PC-9 (cell line): ENCODE measurements around the gene CC2D1B.

Experiments
- CTCF ChIP-seq: fragments of 200-600 bp; sonication (generic); conservative IDR thresholded peaks from 2 replicates; pipeline ENCODE4 v1.6.1; 2017; ENCODE audit warnings: mixed run types, antibody characterized with exemption, mild to moderate bottlenecking, moderate library complexity
- EZH2 ChIP-seq: fragments of 200-600 bp; sonication (generic); IDR thresholded peaks from 2 replicates; pipeline ENCODE4 v1.8.0; 2017; ENCODE audit warnings: antibody characterized with exemption, low read depth

DNA sequence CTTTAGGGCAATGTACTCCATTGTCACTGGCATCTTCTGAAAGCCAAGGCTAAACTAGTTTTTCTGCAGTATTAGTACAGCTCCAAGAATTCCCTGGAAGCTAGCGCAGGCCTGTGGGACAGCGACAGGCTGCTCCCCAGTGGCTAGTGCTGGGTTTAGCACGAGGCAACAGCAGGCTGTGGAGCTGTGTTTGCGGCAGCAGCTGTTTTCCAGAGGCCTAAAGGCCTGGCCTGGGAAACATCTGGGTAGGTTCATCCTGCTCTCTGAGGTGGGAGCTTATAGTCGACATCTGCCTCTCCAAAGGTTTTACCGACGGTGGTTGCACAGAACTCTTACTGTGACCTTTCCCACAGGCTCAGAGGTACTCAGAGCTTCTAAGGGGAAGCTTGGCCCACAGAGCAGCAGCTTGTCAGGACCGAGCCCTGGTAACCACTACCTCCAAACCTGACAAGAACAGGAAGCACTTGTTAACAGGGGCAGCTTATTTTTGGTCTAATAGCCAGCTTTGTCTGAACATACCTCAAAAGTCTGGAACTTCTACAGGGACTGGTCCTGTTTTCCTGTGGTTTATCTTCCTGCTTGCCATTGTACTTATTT is 17.2 kb downstream of the CC2D1B start:
- TF ChIP-seq CTCF (0 out of 2 replicates have a peak, but pooled peaks have one; percentile 17), EZH2 (no peak)
